Dedifferentiated amniotic fluid mesenchymal stem cell (primary cell): ENCODE data around the gene PPP3R2.
"Not testable (repeated sequence)": the region's sequence is repeated elsewhere in the genome, so short reads cannot be mapped to it uniquely, and the experiment has no call there.

Source experiments
- DNase-seq: peaks from one replicate; pipeline ENCODE4 v3.0.0-alpha.2; 2016; ENCODE audit errors: extremely low spot score

Gene PPP3R2

DNA sequence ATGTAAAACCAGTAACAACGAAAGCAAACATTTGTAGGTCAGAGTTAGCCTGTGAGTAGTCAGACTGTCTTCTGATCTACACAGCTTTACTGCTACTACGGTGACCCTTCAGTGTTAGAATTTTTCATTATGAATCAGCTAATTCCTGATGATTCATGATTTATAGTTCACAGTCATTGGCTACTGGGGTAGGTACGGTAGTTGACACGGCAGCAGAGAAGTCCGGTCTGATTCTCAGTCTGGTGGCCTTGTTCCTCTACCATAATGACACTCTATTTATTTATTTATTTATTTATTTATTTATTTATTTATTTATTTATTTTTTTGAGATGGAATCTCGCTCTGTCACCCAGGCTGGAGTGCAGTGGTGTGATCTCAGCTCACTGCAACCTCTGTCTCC lies 4.7 kb downstream of the PPP3R2 start:
- DNase-seq = not testable (repeated sequence)

DNA sequence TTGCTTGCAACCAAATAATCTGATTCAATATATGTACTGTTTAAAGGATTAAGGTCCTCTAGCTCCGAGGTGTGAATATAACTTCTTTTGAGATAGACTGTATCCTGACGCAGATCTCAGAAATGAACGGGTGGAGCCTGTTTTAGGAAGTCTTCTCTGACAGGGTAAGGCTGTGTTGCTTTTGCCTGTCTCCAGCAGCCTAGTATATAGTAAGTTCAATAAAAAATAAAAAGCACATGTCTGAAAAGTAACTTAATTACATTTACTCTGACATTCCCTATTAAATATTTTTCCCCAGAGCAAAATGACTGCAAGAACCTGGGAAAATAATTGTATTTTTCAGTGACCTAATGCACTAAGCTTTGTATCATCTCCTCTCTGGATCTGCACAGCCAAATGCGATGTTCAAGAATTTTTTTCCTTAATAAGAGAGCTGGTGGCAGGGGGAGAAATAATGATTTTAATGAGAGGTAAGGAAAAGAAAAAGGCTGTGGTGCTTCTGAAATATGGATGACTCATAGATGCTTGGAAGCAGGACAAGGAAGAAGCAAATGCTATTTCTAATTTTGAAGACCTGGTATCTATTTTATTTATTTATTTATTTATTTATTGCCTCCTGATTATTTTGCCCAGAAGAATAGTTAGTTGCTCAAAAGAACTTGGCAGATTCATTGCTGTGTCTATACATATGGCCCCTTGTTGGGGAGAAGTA lies 7.3 kb downstream of the PPP3R2 start:
- DNase-seq = no peak

DNA sequence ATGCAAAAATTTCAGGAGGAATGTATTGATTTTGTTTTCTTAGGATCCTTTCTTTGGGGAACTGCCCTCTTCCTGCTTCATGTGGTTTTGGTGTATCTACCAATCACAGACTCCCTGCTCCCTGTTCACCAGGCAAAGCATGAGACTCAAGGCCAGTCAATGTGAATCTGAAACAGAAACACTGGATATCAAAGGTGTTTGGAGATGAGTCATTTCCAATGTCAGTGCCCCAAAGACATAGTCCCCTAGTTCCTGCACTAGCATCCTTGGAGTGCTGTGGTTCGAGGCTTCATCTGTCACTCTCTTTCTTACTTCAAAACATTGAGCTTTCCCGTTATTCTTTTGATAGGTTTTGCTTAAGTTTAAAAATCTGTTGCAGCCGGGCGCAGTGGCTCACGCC lies 8.1 kb downstream of the PPP3R2 start:
- DNase-seq = no peak

DNA sequence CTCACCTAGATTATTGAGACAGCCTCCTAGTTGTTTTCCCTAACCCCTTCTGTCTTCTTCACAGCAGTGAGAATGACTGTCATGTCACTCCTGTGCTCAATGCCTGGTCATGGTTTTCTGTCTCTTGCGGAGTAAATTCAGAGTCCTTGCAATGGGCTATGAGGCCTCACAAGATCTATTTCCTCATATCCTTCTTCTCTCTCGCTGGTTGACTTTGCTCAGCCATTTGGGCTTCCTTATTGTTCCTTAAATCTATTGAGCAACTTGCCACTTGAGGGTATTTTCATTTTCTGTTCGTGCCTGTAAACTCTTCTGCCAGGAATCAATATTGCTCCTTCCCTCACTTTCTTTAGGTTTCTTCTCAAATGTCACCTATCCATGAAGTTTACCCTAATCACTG lies 9.0 kb downstream of the PPP3R2 start:
- no peak for DNase-seq

DNA sequence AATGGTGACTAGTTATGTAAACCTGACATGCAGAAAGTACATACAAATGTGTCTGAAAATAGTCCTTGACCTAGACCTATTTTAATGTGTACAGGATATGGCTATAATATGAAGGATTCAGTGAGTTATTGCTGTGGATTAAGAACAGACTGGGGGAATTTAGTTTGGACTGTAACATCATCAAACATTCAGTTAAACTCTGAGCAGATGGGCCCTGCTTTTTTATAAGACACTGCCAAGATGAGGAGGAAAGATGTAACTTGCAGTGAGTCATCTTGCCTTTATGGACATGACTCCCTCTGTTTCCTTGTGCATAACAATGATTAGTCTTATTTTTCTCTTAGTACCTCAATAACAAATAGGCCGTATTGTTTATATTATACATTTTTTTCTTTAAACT lies 12.2 kb downstream of the PPP3R2 start:
- peak; percentile 38 for DNase-seq

DNA sequence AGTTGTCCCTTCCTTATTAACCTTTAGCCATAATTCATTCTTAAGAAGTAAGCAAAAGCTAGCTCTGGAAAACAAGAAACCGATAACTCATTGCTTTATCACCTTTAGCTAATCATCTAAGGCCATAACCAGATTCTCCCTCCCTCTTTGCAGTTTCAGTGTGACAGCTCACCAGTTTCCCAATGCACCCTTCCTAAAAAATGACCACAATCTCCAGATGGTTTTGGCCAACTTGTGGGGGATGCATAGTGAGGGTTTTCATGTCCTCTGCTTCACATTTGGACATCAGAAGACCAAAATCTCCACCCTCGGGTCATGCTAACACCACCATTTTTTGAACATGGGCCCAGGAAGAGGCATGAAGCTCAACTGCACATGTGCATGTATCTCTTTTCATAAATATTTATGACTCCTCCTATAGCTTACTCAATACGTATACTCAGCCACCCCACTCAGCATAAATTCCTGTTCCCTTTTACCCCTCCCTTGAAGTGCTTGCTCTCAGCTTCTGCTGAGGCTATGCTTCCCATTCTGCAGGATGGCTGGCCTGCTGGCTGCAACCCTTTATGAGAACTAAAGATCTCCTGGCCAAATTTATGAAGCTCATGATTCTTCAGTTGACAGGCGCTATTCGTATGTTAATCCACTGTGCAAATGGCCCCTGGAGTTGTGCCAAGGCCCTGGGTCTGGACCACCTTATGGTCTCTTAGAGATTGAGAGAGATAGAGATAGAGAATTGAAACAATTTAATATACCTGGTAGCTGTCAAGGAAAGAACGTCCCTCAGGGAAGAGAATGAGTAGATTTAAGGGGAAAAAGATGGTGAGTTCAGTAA lies 14.8 kb downstream of the PPP3R2 start:
- DNase-seq = no peak

DNA sequence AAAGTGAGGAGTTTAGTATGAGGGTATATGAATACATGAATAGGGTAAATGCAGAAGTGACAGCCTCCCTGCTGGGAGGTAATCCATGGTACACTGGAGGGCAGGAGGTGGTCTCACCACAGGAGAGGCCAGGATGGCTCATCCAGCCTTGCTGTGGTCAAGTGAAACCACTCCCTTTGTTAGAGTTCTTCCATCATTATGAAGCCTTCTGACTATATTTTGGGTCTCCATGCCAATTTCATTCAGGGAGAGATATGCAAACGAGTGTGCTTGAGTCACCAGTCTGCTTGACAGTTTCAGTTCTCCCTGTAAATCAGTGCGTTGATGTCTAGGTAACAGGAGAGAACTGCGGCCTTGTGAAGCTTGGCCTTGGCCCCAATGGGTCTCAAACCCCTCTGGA lies 16.4 kb downstream of the PPP3R2 start:
- no peak for DNase-seq

DNA sequence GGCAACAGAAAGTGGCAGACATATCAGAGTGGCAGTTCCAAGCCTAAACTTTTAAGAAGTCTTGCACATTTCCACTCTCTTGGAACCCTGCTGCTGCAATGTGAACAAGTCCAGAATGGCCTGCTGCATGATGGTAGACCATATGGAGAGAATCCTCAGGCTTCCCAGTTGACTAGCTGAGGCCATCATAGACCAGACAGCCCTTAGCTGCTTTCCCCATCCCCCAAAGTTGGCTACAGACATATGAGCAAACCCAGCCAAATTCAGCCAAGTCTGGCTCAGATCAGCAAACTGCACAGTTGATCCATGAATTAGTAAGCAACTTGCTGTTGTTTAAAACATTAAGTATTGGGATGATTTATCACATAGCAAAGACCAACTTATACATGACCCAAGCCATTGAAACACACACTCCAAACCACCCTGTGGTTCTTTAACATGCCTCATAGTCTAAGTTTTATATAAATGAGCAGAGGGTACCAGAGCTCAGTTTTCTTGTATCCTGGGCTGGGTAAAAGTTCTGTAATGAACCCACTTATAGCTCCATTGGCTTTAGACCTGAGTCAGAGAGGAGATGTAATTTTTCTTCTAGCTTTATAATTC lies 19.9 kb downstream of the PPP3R2 start:
- no peak for DNase-seq

DNA sequence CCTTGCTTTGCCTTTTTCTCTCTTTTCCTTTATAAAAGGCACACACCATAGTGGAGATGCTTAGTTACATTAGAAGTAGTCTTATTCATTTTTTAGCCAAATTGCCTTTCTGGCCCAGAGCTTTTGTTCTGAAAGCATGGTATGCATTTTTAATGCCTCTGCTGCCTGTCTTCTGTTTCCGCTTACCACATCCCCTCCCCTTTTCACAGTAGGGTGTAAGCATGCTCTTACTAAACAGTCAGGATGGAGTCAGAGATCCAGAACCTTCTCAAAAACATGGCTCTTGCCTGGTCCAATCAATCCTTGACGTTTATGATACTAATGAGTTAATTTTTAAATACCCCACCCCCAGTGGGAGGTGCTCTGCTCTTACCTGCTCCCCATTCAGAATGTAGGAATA lies 22.5 kb downstream of the PPP3R2 start:
- no peak for DNase-seq

DNA sequence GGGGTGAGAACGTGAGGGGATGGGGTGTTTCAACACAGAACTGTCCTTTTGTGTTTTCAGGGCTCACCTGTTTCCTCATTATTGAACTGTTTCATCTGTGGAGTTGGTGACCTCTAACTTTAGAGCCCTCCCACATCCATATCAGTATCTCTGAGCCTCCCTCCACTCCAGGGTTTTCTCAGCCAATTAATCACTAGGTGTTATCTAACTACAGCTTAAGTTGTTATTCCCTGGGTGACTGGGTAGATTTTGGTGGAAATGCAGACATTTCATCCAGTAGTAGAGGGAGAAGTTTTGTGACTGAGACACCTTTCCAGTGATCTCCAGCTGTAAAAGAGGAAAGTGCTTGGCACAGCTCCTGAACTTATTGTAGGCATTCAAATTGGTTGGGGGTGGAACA lies 23.7 kb downstream of the PPP3R2 start:
- DNase-seq = no peak

DNA sequence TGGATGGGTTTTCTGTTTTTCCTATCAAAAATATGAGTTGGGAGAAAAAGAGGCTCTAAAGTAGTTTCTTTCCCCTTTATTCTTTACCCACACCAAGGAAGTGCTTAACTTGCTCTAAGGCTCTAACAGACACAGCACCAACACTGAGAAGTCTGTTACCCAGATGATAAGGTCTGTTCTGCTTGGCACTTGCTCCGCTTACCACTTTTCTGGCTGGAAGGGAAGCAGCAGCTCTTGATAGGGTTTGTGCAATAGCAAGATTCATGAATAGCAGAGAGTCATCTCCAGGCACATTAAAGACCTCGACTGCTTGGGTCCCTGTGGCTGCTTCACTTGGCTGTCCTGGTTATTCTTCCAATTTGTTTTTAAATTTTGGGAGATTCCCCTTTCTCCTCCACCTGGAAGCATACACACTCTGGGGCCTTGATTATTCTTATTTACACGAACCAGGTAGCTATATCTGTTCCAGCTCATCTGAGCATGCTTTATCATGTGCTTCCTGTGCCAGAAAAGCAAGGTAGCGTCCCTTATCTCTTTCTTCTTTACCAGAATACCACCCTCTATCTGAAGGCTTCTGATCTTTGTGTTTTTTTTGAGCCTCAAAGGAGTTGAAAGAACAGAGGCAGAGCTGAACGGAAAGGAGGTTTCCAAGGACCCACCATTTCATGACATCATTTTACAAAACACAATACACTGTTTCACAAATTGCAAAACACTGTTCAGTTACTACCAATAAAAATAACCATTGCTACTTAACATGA lies 24.8 kb downstream of the PPP3R2 start:
- no peak for DNase-seq

DNA sequence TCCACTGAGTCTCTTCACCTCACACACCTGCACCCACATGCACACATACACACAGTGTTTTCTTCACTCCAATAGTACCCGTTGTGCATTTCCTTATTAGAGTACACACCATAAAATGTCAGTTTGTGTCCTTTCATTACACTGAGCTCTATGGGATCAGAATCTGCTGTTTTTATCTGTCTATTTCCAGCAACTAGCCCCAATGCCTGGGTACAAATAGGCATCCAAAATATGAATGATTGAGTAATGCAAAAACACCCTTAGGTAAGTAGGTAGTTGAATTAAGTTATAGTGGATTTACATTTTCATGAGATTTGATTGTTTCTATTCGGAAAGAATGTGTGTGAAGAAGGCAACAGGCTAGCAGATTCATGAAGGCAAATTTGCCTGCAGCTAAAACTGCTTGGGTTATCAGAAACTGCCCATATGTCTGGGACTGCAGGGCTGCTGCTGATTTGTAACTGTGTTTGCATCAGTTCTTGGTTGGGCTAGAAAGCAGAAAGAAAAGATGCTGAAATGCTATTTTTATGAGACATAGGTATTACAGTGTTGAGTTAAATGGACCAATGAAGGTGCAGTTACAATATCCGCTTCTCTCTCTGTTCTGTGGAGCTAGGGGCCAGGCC lies 26.9 kb downstream of the PPP3R2 start:
- no peak for DNase-seq

DNA sequence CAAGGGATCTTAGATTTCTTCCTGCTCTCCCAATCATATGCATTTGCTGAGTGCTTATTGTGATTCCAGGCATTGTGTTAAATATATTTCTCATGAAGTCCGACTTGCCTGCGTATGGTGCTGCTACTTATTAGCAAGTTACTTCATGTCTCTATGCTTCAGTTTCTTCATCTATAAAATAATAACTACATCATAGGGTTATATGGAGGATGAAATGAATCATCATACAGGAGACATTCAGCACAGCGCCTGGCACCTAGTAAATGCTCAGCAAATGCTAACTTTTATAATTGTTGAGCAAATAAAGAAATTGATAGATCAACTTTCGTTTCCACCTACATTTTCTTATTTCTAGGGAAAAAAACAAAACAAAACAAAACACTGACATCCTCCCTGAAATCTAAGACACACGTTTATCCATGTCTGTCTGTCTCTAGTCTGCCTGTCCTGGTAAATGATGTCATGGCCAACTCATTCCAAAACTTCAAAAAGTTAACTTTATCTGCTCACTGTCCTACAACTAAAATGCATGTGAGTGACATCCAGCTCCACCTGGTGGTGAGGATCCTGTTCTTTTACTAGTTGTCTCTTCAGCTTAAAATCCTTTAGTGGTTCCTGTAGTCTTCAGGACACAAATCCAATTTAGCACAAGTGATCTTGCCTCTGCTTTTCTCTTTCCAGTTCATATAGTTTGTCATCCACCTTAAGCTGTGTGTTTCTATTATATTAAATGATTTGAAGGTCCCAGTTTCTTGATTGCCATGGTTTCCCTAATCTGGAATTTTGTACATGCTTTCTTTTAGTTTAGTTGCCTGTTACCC lies 27.7 kb downstream of the PPP3R2 start:
- DNase-seq = no peak

DNA sequence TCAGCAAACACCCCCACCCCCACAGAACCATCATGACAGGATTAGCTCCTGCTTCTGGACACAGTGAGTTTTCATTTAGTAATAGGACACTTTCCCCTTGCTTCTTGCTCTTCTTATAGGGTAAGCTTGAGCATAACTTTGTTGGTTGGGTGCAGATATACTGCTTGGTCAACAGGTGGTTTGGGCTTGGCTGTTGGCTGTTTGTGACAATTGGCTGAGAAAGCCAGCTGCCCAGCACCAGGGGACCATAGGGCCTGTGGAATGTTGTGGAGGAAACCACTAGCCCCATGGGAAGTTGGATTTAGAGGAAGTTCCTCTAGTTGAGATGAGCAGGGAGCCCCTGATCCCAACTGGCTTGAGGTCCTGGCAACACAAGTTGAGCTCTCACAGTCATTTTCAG lies 30.5 kb downstream of the PPP3R2 start:
- no peak for DNase-seq

DNA sequence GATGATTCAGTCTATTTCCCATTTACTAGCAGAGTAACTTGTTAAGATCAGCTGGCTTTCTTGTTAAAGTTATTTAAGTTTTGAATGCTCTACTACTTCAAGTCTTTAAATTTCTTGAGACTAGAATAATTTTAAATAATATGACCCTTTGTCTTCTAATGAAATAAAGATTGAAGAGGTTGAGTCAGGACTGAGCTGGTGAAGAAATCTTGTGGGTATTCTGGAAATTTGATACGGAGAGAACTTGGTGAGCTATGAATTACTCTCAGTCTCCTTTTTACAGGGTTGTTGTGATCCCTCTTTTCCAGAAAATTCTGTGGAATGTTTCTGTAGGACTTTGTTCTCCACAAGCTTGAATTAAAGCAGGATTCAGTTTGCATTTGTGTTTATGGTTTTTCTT lies 31.8 kb downstream of the PPP3R2 start:
- DNase-seq = no peak

DNA sequence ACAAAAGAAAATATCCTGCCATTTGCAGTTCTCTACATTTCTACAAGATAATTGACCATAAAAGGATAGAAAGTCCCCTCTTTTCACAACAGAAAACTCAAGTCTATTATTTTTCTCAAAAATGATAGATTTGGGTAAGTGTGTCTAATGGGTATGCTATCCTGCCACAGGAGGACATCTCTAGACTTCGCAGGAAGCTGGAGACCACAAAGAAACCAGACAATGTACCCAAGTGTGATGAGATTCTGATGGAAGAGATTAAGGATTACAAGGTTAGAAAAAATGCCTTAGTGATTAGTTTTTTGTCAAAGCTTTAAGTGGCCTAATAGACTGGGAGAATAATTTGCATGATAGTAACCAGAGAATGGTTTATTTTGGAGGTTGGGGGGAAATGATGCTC lies 33.0 kb downstream of the PPP3R2 start:
- DNase-seq = no peak

DNA sequence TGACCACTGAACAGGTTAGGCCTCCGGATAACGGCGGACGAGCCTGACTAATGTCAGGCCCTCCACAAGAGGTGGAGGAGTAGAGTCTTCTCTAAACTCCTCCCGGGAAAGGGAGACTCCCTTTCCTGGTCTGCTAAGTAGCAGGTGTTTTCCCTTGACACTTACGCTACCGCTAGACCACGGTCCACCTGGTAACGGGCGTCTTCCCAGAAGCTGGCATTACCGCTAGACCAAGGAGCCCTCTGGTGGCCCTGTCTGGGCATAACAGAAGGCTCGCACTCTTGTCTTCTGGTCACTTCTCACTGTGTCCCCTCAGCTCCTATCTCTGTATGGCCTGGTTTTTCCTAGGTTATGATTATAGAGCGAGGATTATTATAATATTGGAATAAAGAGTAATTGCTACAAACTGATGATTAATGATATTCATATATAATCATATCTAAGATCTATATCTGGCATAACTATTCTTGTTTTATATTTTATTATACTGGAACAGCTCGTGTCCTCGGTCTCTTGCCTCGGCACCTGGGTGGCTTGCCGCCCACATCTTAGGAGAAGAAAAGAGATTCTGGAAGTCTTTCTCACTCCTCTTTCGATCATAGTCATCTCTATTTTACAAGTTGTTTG lies 45.2 kb downstream of the PPP3R2 start:
- not testable (repeated sequence) for DNase-seq

DNA sequence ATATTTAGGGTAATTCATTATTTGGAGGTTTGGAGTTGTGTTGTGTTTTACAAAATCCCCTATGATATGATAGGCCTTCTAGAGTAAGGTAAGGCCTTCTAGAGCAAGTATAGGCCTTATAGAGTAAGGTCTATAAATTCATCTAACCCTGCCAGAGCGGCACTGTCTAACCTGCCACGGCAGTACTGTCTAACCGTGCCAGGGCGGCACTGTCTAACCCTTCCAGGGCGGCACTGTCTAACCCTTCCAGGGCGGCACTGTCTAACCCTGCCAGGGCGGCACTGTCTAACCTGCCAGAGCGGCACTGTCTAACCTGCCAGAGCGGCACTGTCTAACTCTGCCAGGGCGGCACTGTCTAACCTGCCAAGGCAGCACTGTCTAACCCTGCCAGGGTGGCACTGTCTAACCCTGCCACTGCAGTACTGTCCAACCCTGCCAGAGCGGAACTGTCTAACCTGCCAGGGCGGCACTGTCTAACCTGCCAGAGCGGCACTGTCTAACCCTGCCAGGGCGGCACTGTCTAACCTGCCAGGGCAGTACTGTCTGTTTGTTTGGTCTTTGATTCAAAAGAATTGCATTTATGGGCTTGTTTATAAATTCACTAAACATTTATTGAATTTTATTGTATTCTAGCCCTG lies 51.6 kb downstream of the PPP3R2 start:
- no peak for DNase-seq
